Measurements from ENCODE around the gene SIM1.

- TF ChIP-seq CTCF (IDR thresholded peaks at IDR 0.05) (no peak), ZFX (IDR thresholded peaks at IDR 0.05; ENCODE audit: borderline replicate concordance) (no peak)
These were observed 5.0 kb downstream of the SIM1 start for GRCh38 chr6:100459592-100460184.

Data from 22Rv1 (cell line).